KBM-7 (cell line): Measurements from ENCODE around the gene WNT1.
A peak's percentile ranks its signal among the peaks of the same experiment; 100 is the strongest.

Experiments used
- DNase-seq: peaks from one replicate; pipeline ENCODE4 v3.0.0-alpha.2; 2015
- in situ Hi-C: fragments of 300-500 bp; cut with MboI; formaldehyde crosslinking; loops from 2 replicates; pipeline ENCODE4 v1.14.3; 2020; ENCODE audit warnings: low sequenced_read_pairs, low pct_unique_long_range_greater_than_20kb, mixed read lengths

WNT1 gene

DNA sequence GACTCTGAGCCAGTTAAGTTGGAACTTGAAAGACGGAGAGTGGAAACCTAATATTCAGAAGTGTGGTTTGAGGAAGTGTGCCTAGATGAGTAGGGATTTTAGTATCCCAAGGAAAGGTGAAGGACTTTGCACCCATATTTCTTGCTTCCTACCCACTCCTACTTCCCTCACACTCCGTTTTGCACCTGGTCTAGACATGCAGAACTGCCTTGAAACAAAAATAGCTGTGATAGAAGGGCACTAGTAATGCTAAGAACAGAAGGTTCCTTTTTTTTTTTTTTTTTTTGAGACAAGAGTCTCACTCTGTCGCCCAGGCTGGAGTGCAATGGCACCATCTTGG is 20.1 kb upstream of the WNT1 start:
- DNase-seq, result peak; percentile 53
- in situ Hi-C loops, result no loop called here

- in situ Hi-C loops, result no loop called here
Measured at GRCh38 chr12:48960834-48961233, 17.3 kb upstream of the WNT1 start.

GRCh38 chr12:48961331-48961730 is 16.8 kb upstream of the WNT1 start:
- DNase-seq, result no peak
- in situ Hi-C loops, result no loop called here

More at GRCh38 chr12:48960834-48961233, 17.3 kb upstream of the WNT1 start:
- no peak for DNase-seq

- in situ Hi-C loops, result no loop called here
- DNase-seq, result no peak
Measured at GRCh38 chr12:48961801-48962200, 16.3 kb upstream of the WNT1 start.

DNA sequence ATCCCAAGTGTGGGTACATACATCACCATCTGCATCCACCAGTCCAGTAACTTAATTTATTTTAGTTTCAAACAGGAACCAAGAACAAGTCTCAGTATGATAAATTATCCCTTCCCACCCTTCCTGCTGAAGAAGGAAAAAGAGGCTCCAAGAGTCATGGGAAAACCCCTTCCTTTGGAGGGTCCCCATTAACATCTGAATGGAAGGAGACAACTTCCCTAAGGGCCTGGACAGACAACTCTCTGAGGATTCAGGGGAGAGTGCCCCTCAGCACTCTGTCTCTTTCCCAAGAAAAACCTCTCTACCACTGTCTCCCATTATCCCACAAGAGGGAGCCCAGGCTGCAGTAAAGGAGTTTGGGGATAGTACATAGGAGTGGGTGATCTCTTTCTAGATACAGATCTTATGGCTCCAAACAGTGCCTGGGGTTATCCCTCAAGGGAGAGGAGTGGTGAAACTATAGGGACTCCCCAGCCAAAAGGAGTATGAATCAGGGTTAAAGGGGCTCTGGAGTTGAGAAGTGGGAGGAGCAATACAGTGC is 12.8 kb upstream of the WNT1 start:
- no peak for DNase-seq
- in situ Hi-C loops, result no loop called here

GRCh38 chr12:48966177-48966895 is 11.8 kb upstream of the WNT1 start:
- in situ Hi-C loops, result no loop called here
- no peak for DNase-seq

DNA sequence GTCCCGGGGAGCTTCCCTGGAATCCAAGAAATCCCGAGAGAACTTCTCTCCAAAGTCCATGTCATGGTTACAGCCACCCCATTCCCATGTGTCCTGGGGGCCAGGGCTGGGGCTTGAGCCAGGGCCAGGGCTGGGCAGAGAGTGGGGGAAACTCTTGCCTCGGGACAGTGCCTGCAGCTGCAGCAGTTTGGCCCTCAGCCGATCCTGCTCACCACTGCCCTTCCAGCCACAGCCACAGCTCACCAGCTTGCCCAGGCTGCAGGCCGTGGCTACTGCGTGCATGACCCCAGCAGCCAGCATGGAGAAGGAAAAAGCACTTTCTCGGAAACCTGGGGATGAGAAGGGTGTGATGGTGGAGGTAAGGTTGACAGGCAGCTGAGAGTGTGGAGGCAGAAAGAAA is 10.1 kb upstream of the WNT1 start:
- in situ Hi-C loops, result no loop called here
- no peak for DNase-seq

DNA sequence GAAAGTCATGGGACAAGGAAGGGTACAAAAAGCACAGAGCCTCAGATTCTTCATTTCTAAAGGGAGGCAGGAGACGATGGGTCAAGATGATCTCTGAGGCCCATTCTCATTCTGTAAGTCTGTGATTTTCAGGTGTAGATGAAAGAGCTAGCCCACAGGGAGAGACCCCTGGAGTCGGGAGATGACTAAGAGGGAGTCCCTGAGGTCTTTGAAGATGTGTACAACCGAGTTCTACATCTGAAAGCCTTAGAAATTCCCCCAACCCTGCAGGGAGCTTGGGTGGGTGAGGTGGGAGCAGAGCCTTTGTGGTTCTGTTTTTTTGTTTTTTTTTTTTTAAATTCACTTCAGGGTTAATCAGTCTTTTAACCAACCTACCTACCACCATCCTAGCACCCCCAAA is 9.7 kb upstream of the WNT1 start:
- no peak for DNase-seq
- in situ Hi-C loops, result no loop called here

- no peak for DNase-seq
Measured at GRCh38 chr12:48969160-48969771, 8.9 kb upstream of the WNT1 start.

GRCh38 chr12:48969833-48970701 is 8.1 kb upstream of the WNT1 start:
- no peak for DNase-seq
- in situ Hi-C loops, result no loop called here

More at GRCh38 chr12:48969160-48969771, 8.9 kb upstream of the WNT1 start:
- in situ Hi-C loops, result no loop called here

DNA sequence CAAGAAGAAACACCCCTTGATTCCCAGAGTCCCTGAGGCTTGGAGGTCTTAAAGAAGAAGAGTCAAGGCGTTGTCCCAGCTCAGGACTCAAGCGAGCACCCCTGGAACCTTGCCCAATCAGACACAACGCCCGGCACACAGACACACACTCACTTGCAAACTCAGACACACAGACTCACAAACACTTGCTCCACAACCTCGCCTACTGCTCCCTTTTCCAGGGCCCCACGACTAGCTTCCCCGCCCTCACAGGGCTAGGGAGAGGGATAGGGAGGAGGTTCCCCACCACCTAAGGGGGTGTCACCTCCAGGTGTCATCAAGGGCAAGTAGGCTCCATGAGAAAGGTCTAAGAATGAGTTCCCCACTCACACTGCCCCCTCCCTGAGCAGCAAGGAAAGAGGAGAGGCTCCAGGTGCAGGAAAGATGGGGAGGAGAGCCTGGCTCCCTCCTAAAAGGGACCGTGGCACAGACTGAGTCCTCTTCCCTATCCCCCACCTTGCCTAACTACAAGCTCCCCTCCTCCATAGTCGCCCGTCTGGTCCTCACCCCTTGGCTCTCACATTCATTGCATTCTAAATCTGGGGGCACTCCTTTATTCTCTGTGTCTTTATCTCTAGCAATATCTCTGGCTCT is 7.3 kb upstream of the WNT1 start:
- no peak for DNase-seq
- in situ Hi-C loops, result no loop called here

GRCh38 chr12:48972213-48972951 is 5.7 kb upstream of the WNT1 start:
- in situ Hi-C loops, result no loop called here
- peak; percentile 54 for DNase-seq

DNA sequence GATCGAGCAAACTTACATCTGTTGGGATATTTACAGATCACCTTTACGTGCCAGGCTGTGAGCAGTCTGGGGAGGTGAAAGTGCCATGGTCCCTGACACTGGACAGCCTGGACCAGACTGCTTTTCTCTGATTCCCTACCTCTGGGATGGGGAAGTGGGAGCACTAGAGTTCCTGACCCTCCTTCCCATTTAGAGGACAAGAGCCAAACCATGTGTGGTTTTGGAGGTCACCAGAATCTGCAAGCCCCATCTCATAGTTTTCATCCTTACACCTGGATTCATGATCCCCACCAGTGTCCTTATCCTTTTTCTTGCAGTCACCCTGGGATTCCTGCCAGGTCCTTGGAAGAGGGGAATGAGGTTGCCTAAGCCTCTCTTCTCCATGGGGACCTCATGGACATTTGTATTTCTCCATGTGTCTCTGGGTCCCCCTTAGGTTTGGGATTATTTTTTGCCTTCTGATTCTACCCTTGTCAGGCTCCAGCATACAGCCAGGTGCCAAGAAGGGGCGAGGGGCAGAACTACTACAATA is 5.1 kb upstream of the WNT1 start:
- DNase-seq, result no peak
- in situ Hi-C loops, result no loop called here

DNA sequence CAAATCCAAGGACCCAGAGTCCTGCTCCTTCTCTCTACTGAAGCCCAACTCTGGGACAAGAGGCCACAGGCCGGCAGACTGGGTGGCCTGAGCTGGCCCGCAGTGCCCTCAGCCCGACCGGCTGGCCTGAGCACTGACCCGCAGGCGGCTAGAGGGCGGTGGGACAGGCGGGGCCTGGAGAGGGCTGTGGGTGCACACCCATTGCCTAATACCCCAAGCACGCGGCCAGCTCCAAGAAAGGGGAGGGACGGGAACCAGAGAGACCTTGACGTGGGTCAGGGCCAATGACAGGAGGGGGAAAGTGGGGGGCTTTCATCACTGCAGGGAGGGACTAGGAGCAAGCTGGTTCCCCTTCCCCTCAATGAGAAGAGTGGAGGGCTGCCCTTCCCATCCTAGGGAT is 4.6 kb upstream of the WNT1 start:
- in situ Hi-C loops, result no loop called here
- DNase-seq, result no peak

DNA sequence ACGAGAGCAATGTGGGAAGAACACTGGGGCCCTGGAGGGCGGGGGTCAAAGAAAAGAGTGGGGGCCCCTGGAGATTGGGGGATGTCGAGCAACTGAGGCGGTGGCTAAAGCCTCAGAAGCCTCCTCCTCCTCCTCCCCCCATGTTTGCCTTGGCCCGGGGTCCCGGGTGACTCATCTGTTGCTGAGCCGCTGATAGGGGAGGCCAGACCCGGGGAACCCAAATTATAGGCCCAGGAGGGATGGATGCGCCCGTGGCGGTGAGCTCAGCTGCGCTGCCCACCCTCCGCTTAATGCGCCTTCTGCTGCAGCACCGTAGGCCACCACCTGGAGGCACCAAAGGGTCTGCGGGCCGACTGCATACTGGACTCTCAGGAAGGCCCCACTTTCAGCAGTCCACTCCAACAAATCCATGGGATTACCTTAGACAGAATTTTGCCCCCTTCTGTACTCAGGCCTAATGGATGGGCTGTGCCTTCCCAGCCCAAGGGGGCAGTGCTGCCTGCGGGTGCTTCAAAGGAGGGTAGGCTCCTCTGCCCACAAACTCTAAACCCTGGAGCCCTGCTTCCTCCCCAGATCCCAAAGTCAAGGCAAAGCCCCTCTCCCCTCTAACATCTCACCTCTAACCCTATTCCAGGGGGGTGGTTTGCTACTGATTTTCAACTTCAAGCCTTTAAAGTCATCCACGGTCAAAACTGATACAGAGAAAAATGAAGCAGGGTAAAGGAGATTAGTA is 4.0 kb upstream of the WNT1 start:
- no peak for DNase-seq
- in situ Hi-C loops, result no loop called here

DNA sequence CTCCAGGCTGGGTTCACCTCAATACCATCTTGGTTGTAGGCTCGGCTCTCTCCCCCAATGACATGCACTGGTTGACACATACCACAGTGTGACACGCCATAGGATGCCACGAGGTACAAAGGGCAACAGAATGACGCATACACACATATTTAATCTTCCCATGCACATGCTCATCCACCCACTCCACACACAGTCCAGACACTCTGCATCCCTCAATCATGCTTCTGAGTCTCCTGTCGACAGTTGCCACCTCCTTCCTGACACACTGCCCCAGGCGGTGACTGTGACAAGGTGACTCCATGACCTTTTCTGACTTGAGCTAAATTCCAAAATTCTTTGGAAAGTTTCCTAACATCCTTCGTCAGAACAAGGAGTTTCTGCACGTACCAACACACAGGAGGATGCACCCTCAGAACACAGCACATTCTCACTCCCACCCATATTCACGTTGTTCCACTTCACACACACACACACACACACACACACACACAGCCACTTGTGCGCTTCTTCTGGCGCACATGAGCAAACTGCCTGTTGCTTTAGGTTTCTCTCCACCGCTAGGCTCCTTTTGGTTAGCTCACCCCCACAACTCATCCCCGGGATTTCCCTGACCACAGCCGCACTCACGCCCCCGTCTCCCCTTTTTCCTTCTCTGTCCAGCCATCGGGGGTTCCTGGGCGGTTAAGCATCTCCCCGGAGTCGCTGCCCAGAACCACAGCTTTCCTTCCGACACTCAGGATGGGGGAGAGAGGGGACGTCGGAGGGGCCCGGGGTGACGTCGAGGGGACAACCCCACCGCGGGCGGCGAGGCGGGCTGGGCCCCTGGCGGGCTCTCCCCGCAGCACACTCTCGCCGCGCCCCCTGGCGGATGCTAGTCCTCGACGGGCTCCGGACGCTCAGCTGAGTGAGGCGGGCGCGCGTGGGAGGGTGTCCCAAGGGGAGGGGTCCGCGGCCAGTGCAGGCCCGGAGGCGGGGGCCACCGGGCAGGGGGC is 536 bp upstream of the WNT1 start:
- peak; percentile 51 for DNase-seq
- in situ Hi-C loops, result no loop called here
